ENCODE data around the gene NT5M. TPM values are rescaled to one million over a fixed set of nuclear protein-coding genes. Genes with fewer than 3 reads are reported as not detected.

The NT5M gene
- total RNA-seq, 3 donors from 2014 or later = 1.0 to 4.6 (median 2.9) TPM

DNA sequence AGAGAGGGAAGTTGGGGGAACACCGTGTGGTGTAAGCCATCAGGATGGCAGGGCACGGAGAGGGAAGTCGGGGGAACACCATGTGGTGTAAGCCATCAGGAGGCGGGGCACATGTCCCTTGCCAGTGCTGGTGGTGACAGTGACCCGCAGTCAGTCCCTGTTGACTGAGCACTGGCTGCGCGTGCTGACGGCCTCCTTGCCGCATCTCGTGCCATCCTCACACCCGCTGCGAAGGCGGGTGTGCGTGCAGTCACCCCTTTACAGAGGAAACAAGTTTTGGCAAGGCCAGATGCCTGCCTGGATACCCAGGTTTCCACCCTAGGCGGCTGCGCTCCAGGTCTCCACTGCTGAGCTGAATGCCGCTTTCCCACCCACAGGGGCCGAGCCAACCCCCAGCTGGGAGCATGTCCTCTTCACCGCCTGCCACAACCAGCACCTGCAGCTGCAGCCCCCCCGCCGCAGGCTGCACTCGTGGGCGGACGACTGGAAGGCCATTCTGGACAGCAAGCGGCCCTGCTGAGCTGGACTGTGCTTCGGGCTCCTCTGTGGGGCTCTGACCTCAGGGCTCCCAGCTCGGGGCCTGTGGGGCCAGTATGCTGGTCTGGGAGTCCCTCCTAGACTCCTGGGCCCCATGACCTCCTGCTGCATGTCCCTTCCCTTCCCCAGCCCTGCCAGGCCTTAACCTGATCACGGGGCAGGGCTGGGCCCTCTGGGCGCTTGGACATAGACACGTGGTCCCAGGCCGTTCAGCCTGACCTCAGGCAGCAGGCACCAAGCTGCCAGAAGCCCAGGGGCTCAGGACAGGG lies 43.5 kb downstream of the NT5M start:
- DNase-seq (ENCODE audit: low spot score in 2 of 2) = peak in 1 of 2 donors; percentile 47
- Histone ChIP-seq H3K36me3 (no peaks in the 10 kb centered on the region), H3K4me1 (no peaks in the 10 kb centered on the region), H3K4me3 (no peak overlapping the region), H3K27me3 (no peaks in the 10 kb centered on the region), H3K27ac (no peak overlapping the region), H3K9me3 (no peaks in the 10 kb centered on the region)
- TF ChIP-seq, protein P1, sequence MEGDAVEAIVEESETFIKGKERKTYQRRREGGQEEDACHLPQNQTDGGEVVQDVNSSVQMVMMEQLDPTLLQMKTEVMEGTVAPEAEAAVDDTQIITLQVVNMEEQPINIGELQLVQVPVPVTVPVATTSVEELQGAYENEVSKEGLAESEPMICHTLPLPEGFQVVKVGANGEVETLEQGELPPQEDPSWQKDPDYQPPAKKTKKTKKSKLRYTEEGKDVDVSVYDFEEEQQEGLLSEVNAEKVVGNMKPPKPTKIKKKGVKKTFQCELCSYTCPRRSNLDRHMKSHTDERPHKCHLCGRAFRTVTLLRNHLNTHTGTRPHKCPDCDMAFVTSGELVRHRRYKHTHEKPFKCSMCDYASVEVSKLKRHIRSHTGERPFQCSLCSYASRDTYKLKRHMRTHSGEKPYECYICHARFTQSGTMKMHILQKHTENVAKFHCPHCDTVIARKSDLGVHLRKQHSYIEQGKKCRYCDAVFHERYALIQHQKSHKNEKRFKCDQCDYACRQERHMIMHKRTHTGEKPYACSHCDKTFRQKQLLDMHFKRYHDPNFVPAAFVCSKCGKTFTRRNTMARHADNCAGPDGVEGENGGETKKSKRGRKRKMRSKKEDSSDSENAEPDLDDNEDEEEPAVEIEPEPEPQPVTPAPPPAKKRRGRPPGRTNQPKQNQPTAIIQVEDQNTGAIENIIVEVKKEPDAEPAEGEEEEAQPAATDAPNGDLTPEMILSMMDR (IDR thresholded peaks at IDR 0.05) = no peak
- TF ChIP-seq POLR2A (IDR thresholded peaks at IDR 0.05) (no peak), POLR2AphosphoS5 (IDR thresholded peaks at IDR 0.05) (no peak)
- intact Hi-C loops (cut with DNase I; ENCODE audit: low total_unique reads) = no loop called here

DNA sequence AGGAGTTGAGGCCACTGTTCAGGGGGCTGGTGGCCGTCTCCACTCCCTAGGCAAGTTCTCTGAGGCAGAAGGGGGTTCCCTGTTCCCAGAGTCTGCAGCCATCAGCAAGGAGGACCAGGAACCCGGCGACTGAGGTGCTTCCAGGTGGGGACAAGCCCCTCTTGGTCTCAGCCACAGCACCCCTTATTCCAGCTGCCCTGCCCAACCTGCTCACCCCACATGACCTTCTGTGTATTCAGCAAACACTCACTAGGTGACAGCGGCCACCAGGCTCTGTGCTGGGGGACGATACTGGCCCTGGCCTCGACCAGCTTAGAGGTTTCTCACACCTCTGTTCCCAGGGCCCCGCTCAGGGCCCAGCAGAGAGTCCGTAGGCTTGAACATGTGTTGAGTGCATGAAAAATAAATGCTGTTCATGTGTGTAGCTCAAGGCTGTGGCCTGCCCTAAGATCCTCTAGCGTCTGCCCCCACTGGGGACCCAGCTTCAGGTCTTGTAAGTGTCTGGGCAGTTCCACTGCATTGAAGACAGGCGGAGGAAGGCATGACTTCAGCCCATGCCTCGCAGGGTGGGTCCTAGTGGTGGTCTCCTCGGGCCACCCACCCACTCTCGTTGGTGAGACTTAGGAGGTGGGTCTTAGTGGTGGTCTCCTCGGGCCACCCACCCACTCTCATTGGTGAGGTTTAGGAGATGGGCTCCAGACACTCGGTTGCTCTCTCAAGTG lies 44.2 kb downstream of the NT5M start:
- peak in 1 of 2 donors; percentile 44 for DNase-seq (ENCODE audit: low spot score in 2 of 2)
- Histone ChIP-seq H3K27ac (no peak overlapping the region), H3K9me3 (no peaks in the 10 kb centered on the region), H3K36me3 (no peaks in the 10 kb centered on the region), H3K4me1 (peaks cover 0 to 4% of the 10 kb centered on the region in 2 donors), H3K27me3 (no peaks in the 10 kb centered on the region), H3K4me3 (no peak overlapping the region)
- intact Hi-C loops (cut with DNase I; ENCODE audit: low total_unique reads) = no loop called here
- TF ChIP-seq, protein P1 (IDR thresholded peaks at IDR 0.05) = no peak
- no peak for TF ChIP-seq POLR2A (IDR thresholded peaks at IDR 0.05)
- no peak for TF ChIP-seq POLR2AphosphoS5 (IDR thresholded peaks at IDR 0.05)

DNA sequence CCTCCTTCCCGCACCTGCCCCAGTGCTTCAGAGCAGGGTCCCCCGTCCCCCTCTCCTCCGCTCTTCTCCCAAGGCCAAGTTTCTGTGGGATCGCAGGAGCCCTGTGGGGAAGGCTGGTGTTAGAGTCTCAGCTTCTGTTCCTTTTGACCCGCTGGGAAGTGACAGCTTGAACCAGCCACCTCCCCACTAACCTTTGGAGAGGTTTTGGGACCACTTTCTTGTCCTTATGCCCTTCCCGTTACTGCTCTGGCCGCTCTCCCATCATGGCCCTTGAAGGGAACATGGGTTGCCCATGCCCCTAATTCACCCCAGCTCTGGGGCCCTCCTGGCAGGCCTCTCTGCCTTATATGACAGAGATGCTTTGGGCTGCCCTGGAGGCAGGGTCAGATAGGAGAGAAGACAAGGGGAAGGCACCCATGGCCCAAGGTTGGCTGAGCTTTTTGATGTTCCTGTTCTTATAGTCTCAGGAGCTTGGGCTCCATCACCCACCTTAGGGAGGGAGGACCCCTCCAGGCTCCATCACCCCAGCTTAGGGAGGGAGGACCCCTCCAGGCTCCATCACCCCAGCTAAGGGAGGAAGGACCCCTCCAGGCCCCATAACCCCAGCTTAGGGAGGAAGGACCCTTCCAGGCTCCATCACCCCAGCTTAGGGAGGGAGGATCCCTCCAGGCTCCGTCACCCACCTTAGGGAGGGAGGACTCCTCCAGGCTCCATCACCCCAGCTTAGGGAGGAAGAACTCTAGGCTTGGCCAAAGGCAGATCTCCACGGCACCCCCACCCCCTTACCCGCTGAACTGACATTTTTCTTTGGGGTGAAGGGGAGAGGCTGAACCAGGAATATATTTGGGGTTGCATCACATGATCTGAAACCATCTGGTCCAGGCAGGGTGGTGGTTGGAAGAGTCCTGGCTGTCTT lies 45.0 kb downstream of the NT5M start:
- H3K9me3 ChIP-seq = no peaks in the 10 kb centered on the region
- TF ChIP-seq POLR2AphosphoS5 (IDR thresholded peaks at IDR 0.05) (no peak), POLR2A (IDR thresholded peaks at IDR 0.05) (no peak)
- TF ChIP-seq, protein P1 (IDR thresholded peaks at IDR 0.05) = no peak
- peaks cover 0 to 4% of the 10 kb centered on the region in 2 donors for H3K4me1 ChIP-seq
- peak in 1 of 2 donors; percentile 47 for DNase-seq (ENCODE audit: low spot score in 2 of 2)
- intact Hi-C loops (cut with DNase I; ENCODE audit: low total_unique reads) = loop anchor here (2.0 kb wide), 1 partner anchor 149 kb away; the partner anchor contains the start of gene RASD1
- no peak overlapping the region for H3K27ac ChIP-seq
- H3K4me3 ChIP-seq = no peak overlapping the region
- H3K27me3 ChIP-seq = no peaks in the 10 kb centered on the region
- H3K36me3 ChIP-seq = no peaks in the 10 kb centered on the region

DNA sequence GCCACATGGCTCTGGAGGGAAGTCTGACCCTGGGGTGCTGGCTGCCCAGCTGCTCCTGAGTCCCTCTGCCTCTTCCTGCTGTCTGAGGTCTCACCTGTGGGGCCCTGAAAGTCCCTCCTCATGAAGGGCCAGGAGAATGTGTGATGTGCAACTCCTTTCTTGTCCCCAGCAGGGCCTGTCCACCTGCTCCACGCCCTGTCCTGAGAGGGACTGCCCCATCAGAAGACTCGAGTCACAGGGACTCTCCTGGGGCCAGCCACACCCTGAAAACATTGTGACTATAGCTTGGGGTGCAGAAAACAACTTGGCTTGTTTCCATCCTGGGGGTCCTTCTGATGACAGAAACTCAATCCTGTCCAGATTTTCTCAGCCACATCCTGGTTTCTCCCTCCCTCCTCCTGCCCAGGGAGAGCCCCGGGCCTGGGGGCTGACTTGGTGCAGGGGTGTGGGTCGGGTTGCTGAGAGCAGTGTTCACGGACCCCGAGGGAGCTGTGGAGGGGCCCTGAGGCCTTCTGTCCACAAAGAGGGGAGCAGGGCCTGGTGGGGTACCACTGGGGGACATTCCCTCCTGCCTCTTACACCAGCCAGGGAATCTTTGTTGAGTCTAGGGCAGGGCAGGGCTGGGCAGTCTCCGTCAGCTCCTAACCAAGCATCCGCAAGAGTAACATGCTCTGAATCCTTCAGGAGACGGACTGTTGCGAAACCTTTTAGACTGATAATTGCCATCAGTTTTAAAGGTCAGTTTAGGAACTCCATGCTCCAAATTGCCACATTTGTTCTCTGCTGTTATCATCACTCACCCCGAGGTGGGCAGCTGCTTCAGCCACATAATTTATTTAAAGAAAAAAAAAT lies 45.9 kb downstream of the NT5M start:
- intact Hi-C loops (cut with DNase I; ENCODE audit: low total_unique reads) = loop anchor here (2.0 kb wide), 1 partner anchor 148 kb away; the partner anchor contains the start of gene RASD1
- Histone ChIP-seq H3K36me3 (no peaks in the 10 kb centered on the region), H3K27ac (no peak overlapping the region), H3K4me1 (peaks cover 0 to 4% of the 10 kb centered on the region in 2 donors), H3K4me3 (no peak overlapping the region), H3K27me3 (no peaks in the 10 kb centered on the region), H3K9me3 (no peaks in the 10 kb centered on the region)
- TF ChIP-seq POLR2AphosphoS5 (IDR thresholded peaks at IDR 0.05) (no peak), POLR2A (IDR thresholded peaks at IDR 0.05) (no peak)
- TF ChIP-seq, protein P1 (IDR thresholded peaks at IDR 0.05) = no peak
- peak in 1 of 2 donors; percentile 39 for DNase-seq (ENCODE audit: low spot score in 2 of 2)

All from breast epithelium (tissue), 4 donors.